Erythroblast (primary cell): ENCODE results near the gene CAMSAP1.

ENCODE experiments used
- GATA1 ChIP-seq: IDR thresholded peaks from 2 replicates; pipeline ENCODE4 v1.6.1; 2011; ENCODE audit warnings: low read depth, mild to moderate bottlenecking, control low read depth, low read length, moderate library complexity
- POLR2A ChIP-seq: IDR thresholded peaks from 2 replicates; pipeline ENCODE4 v1.6.1; 2011; ENCODE audit warnings: mild to moderate bottlenecking, low read length

DNA sequence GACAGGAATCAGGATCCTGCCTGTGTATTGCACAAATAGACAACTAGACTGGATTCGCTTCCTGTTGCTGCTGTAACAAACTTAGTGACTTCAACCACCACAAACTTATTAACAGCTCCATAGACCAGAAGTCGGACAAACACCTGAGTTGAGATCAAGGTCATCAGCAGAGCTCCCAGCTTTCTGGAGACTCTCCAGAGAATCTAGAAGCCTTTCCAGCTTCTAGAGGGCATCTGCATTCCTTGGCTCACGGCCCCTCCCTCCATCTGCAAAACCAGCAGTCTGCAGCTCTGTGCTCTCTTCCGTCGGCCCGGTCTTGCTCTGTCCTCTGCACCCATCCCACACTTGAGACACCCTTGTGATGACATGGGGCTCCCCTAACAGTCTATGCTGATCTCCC, 106.3 kb downstream of the CAMSAP1 start:
- TF ChIP-seq POLR2A = no peak
- no peak for TF ChIP-seq GATA1
